Natural killer cell (primary cell): ENCODE measurements around the gene SRCAP. TPM values are rescaled to one million over a fixed set of nuclear protein-coding genes. Genes with fewer than 3 reads are reported as not detected.
A peak's percentile ranks its signal among the peaks of the same experiment; 100 is the strongest.

Source experiments
- ATAC-seq, 3 donors: fragments of 150-1000 bp in 2 of 3; fragments of 200-7000 bp in 1 of 3; cut with Tn5 transposase; 1 replicate in 1 of 3; 2 replicates in 2 of 3; pipeline ENCODE4 v1.10.0; 2021; ENCODE audit warnings: mild to moderate bottlenecking in 2 of 3, moderate library complexity in 2 of 3
- DNase-seq, 2 donors: peaks; one replicate each; pipeline versions ENCODE4 v3.0.0 to v3.0.0-alpha.2; 2013 to 2021; ENCODE audit warnings: mixed read lengths in 1 of 2
- H3K27ac ChIP-seq: one replicate; pipeline ENCODE4 v1.5.1; 2013; ENCODE audit warnings: mild to moderate bottlenecking, low read length
- H3K27me3 ChIP-seq: one replicate; pipeline ENCODE4 v1.6.1; 2013; ENCODE audit warnings: low read length; ENCODE audit not compliant: control insufficient read depth, insufficient read depth
- H3K36me3 ChIP-seq: one replicate; pipeline ENCODE4 v1.6.1; 2013; ENCODE audit warnings: low read length; ENCODE audit not compliant: control insufficient read depth, insufficient read depth
- H3K4me1 ChIP-seq: one replicate; pipeline ENCODE4 v1.6.1; 2013; ENCODE audit warnings: low read length; ENCODE audit not compliant: control insufficient read depth, insufficient read depth
- H3K4me3 ChIP-seq: one replicate; pipeline ENCODE4 v1.5.1; 2013; ENCODE audit warnings: low read length
- H3K9me3 ChIP-seq: one replicate; pipeline ENCODE4 v1.6.1; 2013; ENCODE audit warnings: low read length; ENCODE audit not compliant: control insufficient read depth, insufficient read depth
- H3K27ac Mint-ChIP-seq, 2 donors: one replicate each; pipeline ENCODE4 v1.8.0; 2022; ENCODE audit warnings: mild to moderate bottlenecking in 2 of 2, mixed read lengths in 2 of 2, moderate library complexity in 1 of 2
- H3K27me3 Mint-ChIP-seq, 2 donors: one replicate each; pipeline ENCODE4 v1.8.0; 2022; ENCODE audit warnings: low read depth in 2 of 2, mixed read lengths in 2 of 2
- H3K36me3 Mint-ChIP-seq: one replicate; pipeline ENCODE4 v1.8.0; 2022; ENCODE audit warnings: mixed read lengths
- H3K4me1 Mint-ChIP-seq, 2 donors: one replicate each; pipeline ENCODE4 v1.8.0; 2022; ENCODE audit warnings: mixed read lengths in 2 of 2
- H3K4me3 Mint-ChIP-seq: one replicate; pipeline ENCODE4 v1.8.0; 2022; ENCODE audit warnings: mild to moderate bottlenecking, moderate library complexity, mixed read lengths
- H3K9me3 Mint-ChIP-seq, 2 donors: one replicate each; pipeline ENCODE4 v1.8.0; 2022; ENCODE audit warnings: mixed read lengths in 2 of 2
- CTCF ChIP-seq: fragments of 200-600 bp; IDR thresholded peaks from one replicate; pipeline ENCODE4 v1.8.0; 2022; ENCODE audit warnings: antibody characterized with exemption
- WGBS: methylation state at CpG from one replicate; pipeline ENCODE4 v1.1.7; 2013; ENCODE audit warnings: missing lambda C conversion rate; ENCODE audit not compliant: insufficient coverage; 5-methylcytosine and 5-hydroxymethylcytosine counted together
- intact Hi-C: fragments of 100-400 bp; cut with micrococcal nuclease; formaldehyde crosslinking; loops from one replicate; pipeline ENCODE4 v1.14.2; 2022
- total RNA-seq, 4 donors: library from RNA; stranded (reverse); fragments of 120-200 nt in 1 of 4; gene quantifications; one replicate each; pipeline versions ENCODE4 v1.2.3 to v1.2.4, GENCODE V29; 2013 to 2022

Gene SRCAP
- total RNA-seq, 3 donors from 2014 or later (not counting 1 experiment from before 2014, with no cell fraction given), result 78.8 to 99.0 (median 89.3) TPM

GRCh38 chr16:30740364-30741251 lies 41.6 kb downstream of the SRCAP start:
- intact Hi-C loops, result no loop called here
- H3K4me1 ChIP-seq, result no peaks in the 10 kb centered on the region
- no peaks in the 10 kb centered on the region for H3K36me3 Mint-ChIP-seq
- DNase-seq (no peak), ATAC-seq (no peak)
- no peak overlapping the region for H3K27ac ChIP-seq
- no peaks in the 10 kb centered on the region for H3K27me3 ChIP-seq
- no peak for TF ChIP-seq CTCF
- WGBS, result 87% methylated on average over 8 of the region's 8 CpGs
- H3K27me3 Mint-ChIP-seq, result no peaks in the 10 kb centered on the region
- H3K36me3 ChIP-seq, result peaks cover 50% of the 10 kb centered on the region
- H3K9me3 ChIP-seq, result no peaks in the 10 kb centered on the region
- no peaks in the 10 kb centered on the region for H3K9me3 Mint-ChIP-seq
- H3K4me3 Mint-ChIP-seq, result no peak overlapping the region
- H3K4me1 Mint-ChIP-seq, result peaks cover 6 to 19% of the 10 kb centered on the region in 2 donors
- H3K27ac Mint-ChIP-seq, result peak overlapping the region; percentile 39 to 69
- H3K4me3 ChIP-seq, result no peak overlapping the region

GRCh38 chr16:30741461-30741914 lies 42.5 kb downstream of the SRCAP start:
- Mint-ChIP-seq H3K9me3 (no peaks in the 10 kb centered on the region), H3K36me3 (no peaks in the 10 kb centered on the region), H3K4me1 (peaks cover 6 to 19% of the 10 kb centered on the region in 2 donors), H3K27me3 (no peaks in the 10 kb centered on the region), H3K4me3 (no peak overlapping the region), H3K27ac (peak overlapping the region; percentile 23 to 69)
- Histone ChIP-seq H3K4me1 (no peaks in the 10 kb centered on the region), H3K27ac (no peak overlapping the region), H3K36me3 (peaks cover 42% of the 10 kb centered on the region), H3K4me3 (no peak overlapping the region), H3K9me3 (no peaks in the 10 kb centered on the region), H3K27me3 (no peaks in the 10 kb centered on the region)
- no peak for ATAC-seq
- intact Hi-C loops, result no loop called here
- TF ChIP-seq CTCF, result no peak
- 97% methylated on average over 6 of the region's 6 CpGs for WGBS
- DNase-seq, result no peak

GRCh38 chr16:30743716-30744115 lies 44.7 kb downstream of the SRCAP start:
- H3K27ac ChIP-seq, result no peak overlapping the region
- peaks cover 19% of the 10 kb centered on the region for H3K36me3 ChIP-seq
- H3K9me3 ChIP-seq, result no peaks in the 10 kb centered on the region
- peaks cover 5% of the 10 kb centered on the region for H3K4me1 ChIP-seq
- H3K4me3 Mint-ChIP-seq, result no peak overlapping the region
- TF ChIP-seq CTCF, result no peak
- intact Hi-C loops, result no loop called here
- no peak overlapping the region for H3K27ac Mint-ChIP-seq
- WGBS, result 96% methylated on average over 11 of the region's 11 CpGs
- no peaks in the 10 kb centered on the region for H3K27me3 Mint-ChIP-seq
- H3K36me3 Mint-ChIP-seq, result no peaks in the 10 kb centered on the region
- no peak overlapping the region for H3K4me3 ChIP-seq
- no peak for ATAC-seq
- no peak for DNase-seq
- no peaks in the 10 kb centered on the region for H3K27me3 ChIP-seq
- H3K9me3 Mint-ChIP-seq, result no peaks in the 10 kb centered on the region
- peaks cover 19 to 35% of the 10 kb centered on the region in 2 donors for H3K4me1 Mint-ChIP-seq
